ENCODE results near the gene C1RL.
"Not testable (repeated sequence)": the region's sequence is repeated elsewhere in the genome, so short reads cannot be mapped to it uniquely, and the experiment has no call there.

The C1RL gene

DNA sequence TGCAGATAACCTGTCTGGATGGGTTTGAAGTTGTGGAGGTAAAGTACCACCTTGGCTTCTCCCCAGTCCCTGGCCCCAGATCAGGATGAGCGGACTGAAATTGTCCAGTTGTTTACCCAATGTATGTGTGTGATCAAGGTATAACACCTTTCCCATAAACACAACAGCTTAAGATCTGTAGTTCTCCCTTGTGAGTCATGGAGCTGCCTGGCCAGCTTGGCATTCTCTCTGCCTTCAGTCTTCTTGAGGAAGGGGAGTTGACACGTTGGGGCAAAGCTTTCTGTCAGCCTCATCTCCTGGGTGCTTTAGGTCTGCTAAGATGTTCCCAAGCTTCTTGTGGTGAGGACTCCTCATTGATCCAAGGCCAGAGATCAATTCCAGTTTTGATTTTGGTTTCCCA, 42.4 kb downstream of the C1RL start:
- TF ChIP-seq POLR2A (IDR thresholded peaks at IDR 0.05; ENCODE audit: low read depth, low read length): no peak
- no peak for FAIRE-seq
- no peak for DNase-seq (ENCODE audit: insufficient read length, low spot score)

DNA sequence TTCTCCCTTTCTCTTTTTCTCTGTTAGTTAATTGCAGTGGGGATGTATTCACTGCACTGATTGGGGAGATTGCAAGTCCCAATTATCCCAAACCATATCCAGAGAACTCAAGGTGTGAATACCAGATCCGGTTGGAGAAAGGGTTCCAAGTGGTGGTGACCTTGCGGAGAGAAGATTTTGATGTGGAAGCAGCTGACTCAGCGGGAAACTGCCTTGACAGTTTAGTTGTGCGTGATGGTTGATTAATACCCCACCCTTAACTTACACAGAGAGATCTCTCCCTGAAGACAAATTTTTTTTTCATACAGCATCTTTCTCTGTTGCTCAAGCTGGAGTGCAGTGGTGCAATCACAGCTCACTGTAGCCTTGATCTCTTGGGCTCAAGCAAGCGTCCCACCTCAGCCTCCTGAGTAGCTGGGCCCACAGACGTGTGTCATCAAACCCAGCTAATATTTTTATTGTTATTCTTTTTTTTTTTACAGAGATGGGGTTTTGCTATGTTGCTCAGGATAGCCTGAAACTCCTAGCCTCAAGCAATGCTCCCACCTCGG, 43.9 kb downstream of the C1RL start:
- no peak for DNase-seq (ENCODE audit: insufficient read length, low spot score)
- TF ChIP-seq POLR2A (IDR thresholded peaks at IDR 0.05; ENCODE audit: low read depth, low read length): no peak
- FAIRE-seq: no peak

DNA sequence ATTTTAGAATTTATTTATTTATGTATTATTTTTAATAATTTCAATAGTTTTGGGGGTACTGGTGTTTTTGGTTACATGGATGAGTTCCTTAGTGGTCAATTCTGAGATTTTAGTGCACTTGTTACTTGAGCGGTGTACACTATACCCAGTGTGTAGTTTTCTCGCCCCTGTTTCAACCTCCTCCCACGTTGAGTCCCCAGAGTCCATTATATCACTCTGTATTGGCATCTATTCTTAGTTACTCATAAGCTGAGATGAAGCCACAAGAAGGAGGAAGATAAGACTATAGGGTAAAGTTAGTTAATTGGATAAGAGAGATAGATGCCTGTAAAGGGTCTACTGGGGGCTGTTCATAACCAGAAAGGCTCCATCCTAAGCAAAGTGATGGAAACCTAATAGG, 44.5 kb downstream of the C1RL start:
- DNase-seq (ENCODE audit: insufficient read length, low spot score) (no peak), FAIRE-seq (no peak)
- no peak for TF ChIP-seq POLR2A (IDR thresholded peaks at IDR 0.05; ENCODE audit: low read depth, low read length)

DNA sequence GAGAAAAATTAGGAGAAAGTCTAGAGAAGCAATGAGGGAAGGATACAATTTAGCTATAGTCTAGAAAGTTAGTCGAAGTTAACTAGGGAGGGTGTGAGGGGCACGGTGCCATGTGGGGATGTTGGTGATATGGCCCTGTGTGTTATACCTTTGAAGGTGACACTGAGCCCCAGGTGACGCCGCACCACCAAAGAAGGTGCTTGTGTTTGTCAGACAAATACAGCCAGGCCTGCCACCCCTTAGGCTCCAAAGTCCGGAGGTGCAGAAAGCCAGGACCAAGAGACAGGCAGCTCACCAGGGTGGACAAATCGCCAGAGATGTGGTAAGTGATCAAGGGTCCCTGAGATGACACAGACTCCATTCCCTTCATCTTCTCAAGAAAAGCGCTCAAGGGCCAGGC, 47.4 kb downstream of the C1RL start:
- FAIRE-seq (no peak), DNase-seq (ENCODE audit: insufficient read length, low spot score) (no peak)
- TF ChIP-seq POLR2A (IDR thresholded peaks at IDR 0.05; ENCODE audit: low read depth, low read length): no peak

DNA sequence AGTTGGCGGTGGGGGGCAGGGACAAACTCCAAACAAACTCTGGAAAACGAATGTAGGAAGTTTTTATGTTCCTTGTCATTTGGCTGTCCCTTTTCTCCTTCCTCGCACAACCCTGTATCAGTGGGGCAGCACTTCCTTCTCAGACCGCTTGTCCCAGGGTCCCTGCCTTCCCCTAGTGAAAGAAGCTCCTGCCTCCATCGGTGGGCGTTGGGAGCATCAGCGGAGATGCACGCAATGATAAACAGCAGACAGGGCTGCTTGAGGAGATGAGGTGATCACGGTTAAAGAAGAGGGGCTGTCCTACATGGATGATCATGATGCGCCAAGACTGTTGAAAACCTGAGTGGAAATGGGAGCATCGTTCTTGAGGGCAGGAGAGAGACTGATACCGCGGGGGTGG, 47.9 kb downstream of the C1RL start:
- FAIRE-seq (no peak), DNase-seq (ENCODE audit: insufficient read length, low spot score) (no peak)
- TF ChIP-seq POLR2A (IDR thresholded peaks at IDR 0.05; ENCODE audit: low read depth, low read length): no peak

DNA sequence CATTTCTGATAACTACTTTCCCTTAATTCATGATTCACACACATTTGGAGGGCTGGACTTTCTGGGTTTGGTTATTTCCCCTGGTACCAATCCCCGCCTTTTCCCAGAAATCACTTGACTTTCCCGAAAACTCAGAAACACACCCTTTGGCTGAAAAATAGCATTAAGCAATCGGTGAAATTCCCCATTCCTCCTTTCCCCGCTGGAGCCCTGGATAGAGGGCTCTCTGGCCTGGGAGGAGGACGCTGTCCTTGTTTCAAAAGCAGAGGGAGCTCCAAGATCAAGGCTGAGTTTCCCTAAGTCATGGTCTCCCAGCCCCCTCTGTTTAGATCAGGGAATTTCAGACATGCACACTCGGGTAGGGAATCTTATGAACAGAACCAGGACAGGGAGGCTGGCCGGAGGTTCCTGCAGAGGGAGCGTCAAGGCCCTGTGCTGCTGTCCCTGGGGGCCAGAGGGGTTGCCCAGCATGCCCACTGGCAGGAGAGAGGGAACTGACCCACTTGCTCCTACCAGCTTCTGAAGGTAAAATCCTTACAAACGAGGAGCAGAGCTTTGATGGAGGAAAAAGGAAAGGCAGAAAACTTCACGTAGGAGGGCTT, 48.6 kb downstream of the C1RL start, which contains the start of gene C1S:
Gene C1S (plus strand): TSS at position 366 of the 602 bp plus-strand sequence. CDS start 1,195 bp downstream, outside the sequence.
- DNase-seq (ENCODE audit: insufficient read length, low spot score) (peak; percentile 71), FAIRE-seq (no peak)
- no peak for TF ChIP-seq POLR2A (IDR thresholded peaks at IDR 0.05; ENCODE audit: low read depth, low read length)

DNA sequence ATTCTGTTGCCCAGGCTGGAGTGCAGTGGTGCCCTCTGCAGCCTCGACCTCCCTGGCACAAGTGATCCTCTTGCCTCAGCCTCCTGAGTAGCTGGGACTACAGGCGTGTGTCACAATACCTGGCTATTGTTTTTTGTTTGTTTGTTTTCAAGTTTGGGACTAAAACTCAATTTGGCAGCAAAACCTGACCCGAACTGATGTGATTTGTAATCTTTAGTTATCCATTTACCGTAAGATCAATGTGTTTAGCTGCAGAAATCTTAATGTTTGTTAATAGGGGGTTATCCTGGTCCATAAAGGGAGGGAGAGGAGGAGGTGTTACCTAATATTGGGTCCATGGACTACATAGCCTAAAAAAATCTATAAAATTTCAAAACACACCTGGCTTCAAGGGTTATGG, 49.2 kb downstream of the C1RL start:
- FAIRE-seq: no peak
- DNase-seq (ENCODE audit: insufficient read length, low spot score): no peak
- no peak for TF ChIP-seq POLR2A (IDR thresholded peaks at IDR 0.05; ENCODE audit: low read depth, low read length)

DNA sequence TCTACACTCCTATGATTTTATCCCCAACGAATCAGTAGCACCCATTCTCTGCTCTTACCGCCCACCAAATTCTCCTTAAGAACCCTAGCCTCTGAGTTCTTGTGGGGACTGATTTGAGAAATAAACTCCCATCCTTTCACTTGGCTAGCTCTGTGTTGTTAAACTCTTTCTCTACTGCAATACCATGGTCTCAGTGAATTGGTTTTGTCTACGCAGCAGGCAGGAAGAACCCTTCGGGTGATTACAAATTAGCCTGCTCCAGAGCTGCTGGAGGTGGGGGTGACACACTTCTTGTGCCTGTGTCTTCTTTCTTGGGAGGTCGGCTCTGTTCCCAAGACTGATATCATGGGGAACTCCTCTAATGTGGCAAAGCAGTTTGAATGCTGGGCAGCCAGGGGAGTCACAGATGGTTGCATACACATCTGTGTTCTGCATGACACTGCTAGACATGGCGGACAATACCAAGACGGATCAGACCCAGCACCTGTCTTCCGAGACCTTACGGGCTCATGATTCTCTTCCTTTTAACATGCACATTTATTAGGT, 50.1 kb downstream of the C1RL start:
- FAIRE-seq (no peak), DNase-seq (ENCODE audit: insufficient read length, low spot score) (no peak)
- TF ChIP-seq POLR2A (IDR thresholded peaks at IDR 0.05; ENCODE audit: low read depth, low read length): no peak

DNA sequence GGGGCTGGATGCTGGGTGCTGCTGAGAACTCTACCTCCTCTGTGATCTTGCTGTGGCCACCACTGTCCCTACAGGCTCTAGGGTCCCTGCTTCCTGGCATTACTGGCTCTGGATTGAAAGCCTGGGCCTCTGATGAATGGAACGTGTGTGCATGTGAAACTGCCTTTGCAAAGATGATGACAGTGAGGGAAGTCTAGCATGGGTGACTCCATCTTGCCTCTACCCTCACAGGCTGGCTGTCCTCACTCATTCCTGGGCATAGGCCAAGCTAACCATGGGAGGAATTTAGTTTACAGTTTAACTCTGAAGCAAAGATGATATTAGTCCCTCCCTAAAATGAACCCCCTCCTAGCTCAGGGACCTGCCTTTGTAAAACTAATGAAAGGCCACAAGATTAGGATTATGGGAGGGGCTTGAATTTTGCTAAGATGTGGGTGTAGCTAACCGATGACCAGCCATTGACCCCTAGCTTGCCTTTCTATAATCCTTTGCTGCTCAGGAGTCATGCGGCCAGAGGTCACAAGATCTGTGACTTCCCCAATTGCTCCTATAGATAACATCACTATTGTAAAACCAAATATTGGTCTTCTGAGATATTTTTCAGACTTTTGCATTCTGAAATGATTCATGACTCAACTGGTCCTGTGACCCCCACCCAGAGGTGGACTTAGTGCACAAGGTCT, 50.7 kb downstream of the C1RL start:
- FAIRE-seq (no peak), DNase-seq (ENCODE audit: insufficient read length, low spot score) (no peak)
- no peak for TF ChIP-seq POLR2A (IDR thresholded peaks at IDR 0.05; ENCODE audit: low read depth, low read length)

DNA sequence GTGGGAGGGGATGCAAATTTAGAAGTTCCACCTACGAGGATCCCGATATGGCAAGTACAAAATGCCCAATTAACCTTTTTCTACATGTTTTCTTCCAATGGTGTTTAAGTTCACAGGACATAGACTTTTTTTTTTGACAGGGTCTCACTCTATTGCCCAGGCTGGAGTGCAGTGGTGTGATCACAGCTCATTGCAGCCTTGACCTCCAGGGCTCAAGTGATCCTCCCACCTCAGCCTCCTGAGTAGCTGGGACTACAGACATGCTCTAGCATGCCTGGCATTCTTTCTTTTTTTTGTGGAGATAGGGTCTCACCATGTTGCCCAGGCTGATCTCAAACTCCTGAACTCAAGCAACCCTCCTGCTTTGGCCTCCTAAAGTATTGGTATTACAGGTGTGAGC, 53.3 kb downstream of the C1RL start:
- DNase-seq (ENCODE audit: insufficient read length, low spot score); FAIRE-seq: not testable (repeated sequence)

DNA sequence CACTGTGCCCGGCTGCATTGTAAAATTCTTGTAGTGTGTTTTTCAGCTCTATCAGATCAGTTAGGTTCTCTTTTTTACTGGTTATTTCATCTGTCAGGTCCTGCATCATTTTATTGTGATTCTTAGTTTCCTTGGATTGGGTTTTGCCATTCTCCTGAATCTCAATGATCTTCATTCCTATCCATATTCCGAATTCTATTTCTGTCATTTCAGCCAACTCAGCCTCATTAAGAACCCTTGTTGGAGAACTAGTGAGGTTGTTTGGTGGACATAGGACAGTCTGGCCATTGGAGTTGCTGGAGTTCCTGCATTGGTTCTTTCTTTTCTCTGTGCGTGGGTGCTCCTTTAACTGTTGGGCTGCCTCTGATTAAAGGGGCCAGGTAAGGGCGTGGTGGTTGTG, 54.1 kb downstream of the C1RL start:
- DNase-seq (ENCODE audit: insufficient read length, low spot score): no peak

DNA sequence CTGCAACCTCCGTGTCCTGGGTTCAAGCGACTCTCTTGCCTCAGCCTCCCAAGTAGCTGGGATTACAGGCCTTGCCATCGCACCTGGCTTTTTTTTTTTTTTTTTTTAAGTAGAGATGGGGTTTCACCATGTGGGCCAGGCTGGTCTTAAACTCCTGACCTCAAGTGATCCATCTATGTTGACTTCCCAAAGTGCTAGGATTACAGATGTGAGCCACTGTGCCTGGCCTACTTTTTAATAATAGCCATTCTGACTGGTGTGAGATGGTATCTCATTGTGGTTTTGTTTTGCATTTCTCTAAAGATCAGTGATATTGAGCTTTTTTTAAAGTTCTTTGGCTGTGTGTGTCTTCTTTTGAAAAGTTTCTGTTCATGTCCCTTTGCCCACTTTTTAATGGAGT, 59.0 kb downstream of the C1RL start:
- DNase-seq (ENCODE audit: insufficient read length, low spot score); FAIRE-seq: not testable (repeated sequence)

More for the DNA sequence above, 54.1 kb downstream of the C1RL start:
- FAIRE-seq: no peak
- no peak for TF ChIP-seq POLR2A (IDR thresholded peaks at IDR 0.05; ENCODE audit: low read depth, low read length)

DNA sequence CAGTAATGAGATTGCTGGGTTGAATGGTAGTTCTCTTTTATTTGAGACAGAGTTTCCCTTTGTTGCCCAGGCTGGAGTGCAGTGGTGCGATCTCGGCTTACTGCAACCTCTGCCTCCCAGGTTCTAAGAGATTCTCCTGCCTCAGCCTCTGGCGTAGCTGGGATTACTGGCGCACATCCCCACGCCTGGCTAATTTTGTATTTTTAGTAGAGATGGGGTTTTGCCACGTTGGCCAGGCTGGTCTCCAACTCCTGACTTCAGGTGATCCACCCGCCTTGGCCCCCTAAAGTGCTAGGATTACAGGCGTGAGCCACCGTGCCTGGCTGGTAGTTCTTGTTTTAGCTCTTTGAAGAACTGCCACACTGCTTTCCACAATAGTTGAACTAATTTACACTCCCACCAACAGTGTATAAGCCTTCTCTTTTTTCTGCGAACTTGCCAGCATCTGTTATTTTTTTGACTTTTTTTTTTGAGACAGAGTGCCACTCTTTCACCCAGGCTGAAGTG, 59.5 kb downstream of the C1RL start:
- not testable (repeated sequence) for FAIRE-seq; DNase-seq (ENCODE audit: insufficient read length, low spot score)

DNA sequence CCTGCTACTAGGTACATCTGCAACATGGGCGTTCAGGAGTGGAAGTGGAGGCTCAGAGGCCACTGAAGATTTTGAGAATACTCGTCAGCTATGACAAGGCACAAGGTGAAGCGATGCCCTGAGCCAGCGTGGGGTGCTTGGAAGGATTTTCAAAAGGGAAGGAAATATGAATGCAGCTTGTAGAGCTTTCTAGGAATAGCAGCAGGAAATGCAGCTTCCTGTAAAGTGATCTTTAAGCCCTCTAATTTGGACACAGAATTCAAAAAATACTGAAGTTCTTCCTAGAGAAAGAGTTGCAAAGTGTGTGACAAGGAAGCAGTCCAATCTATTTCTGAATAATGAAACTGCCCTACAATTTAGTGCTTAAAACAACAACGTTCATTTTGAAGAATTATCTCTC, 61.7 kb downstream of the C1RL start:
- FAIRE-seq (no peak), DNase-seq (ENCODE audit: insufficient read length, low spot score) (no peak)
- no peak for TF ChIP-seq POLR2A (IDR thresholded peaks at IDR 0.05; ENCODE audit: low read depth, low read length)

Measured in H54 (cell line).